Natural killer cell (primary cell): ENCODE results near the gene SSH2. TPM values are rescaled to one million over a fixed set of nuclear protein-coding genes. Genes with fewer than 3 reads are reported as not detected.

Experiments used
- ATAC-seq, 3 donors: fragments of 150-1000 bp in 2 of 3; fragments of 200-7000 bp in 1 of 3; cut with Tn5 transposase; 1 replicate in 1 of 3; 2 replicates in 2 of 3; pipeline ENCODE4 v1.10.0; 2021; ENCODE audit warnings: mild to moderate bottlenecking in 2 of 3, moderate library complexity in 2 of 3
- DNase-seq, 2 donors: peaks; one replicate each; pipeline versions ENCODE4 v3.0.0 to v3.0.0-alpha.2; 2013 to 2021; ENCODE audit warnings: mixed read lengths in 1 of 2
- H3K27ac ChIP-seq: one replicate; pipeline ENCODE4 v1.5.1; 2013; ENCODE audit warnings: mild to moderate bottlenecking, low read length
- H3K27me3 ChIP-seq: one replicate; pipeline ENCODE4 v1.6.1; 2013; ENCODE audit warnings: low read length; ENCODE audit not compliant: control insufficient read depth, insufficient read depth
- H3K36me3 ChIP-seq: one replicate; pipeline ENCODE4 v1.6.1; 2013; ENCODE audit warnings: low read length; ENCODE audit not compliant: control insufficient read depth, insufficient read depth
- H3K4me1 ChIP-seq: one replicate; pipeline ENCODE4 v1.6.1; 2013; ENCODE audit warnings: low read length; ENCODE audit not compliant: control insufficient read depth, insufficient read depth
- H3K4me3 ChIP-seq: one replicate; pipeline ENCODE4 v1.5.1; 2013; ENCODE audit warnings: low read length
- H3K9me3 ChIP-seq: one replicate; pipeline ENCODE4 v1.6.1; 2013; ENCODE audit warnings: low read length; ENCODE audit not compliant: control insufficient read depth, insufficient read depth
- H3K27ac Mint-ChIP-seq, 2 donors: one replicate each; pipeline ENCODE4 v1.8.0; 2022; ENCODE audit warnings: mild to moderate bottlenecking in 2 of 2, mixed read lengths in 2 of 2, moderate library complexity in 1 of 2
- H3K27me3 Mint-ChIP-seq, 2 donors: one replicate each; pipeline ENCODE4 v1.8.0; 2022; ENCODE audit warnings: low read depth in 2 of 2, mixed read lengths in 2 of 2
- H3K36me3 Mint-ChIP-seq: one replicate; pipeline ENCODE4 v1.8.0; 2022; ENCODE audit warnings: mixed read lengths
- H3K4me1 Mint-ChIP-seq, 2 donors: one replicate each; pipeline ENCODE4 v1.8.0; 2022; ENCODE audit warnings: mixed read lengths in 2 of 2
- H3K4me3 Mint-ChIP-seq: one replicate; pipeline ENCODE4 v1.8.0; 2022; ENCODE audit warnings: mild to moderate bottlenecking, moderate library complexity, mixed read lengths
- H3K9me3 Mint-ChIP-seq, 2 donors: one replicate each; pipeline ENCODE4 v1.8.0; 2022; ENCODE audit warnings: mixed read lengths in 2 of 2
- CTCF ChIP-seq: fragments of 200-600 bp; IDR thresholded peaks from one replicate; pipeline ENCODE4 v1.8.0; 2022; ENCODE audit warnings: antibody characterized with exemption
- WGBS: methylation state at CpG from one replicate; pipeline ENCODE4 v1.1.7; 2013; ENCODE audit warnings: missing lambda C conversion rate; ENCODE audit not compliant: insufficient coverage; 5-methylcytosine and 5-hydroxymethylcytosine counted together
- intact Hi-C: fragments of 100-400 bp; cut with micrococcal nuclease; formaldehyde crosslinking; loops from one replicate; pipeline ENCODE4 v1.14.2; 2022
- total RNA-seq, 4 donors: library from RNA; stranded (reverse); fragments of 120-200 nt in 1 of 4; gene quantifications; one replicate each; pipeline versions ENCODE4 v1.2.3 to v1.2.4, GENCODE V29; 2013 to 2022

SSH2 gene
- total RNA-seq, 3 donors from 2014 or later (not counting 1 experiment from before 2014, with no cell fraction given): 124 to 166 (median 144) TPM

GRCh38 chr17:29586676-29587469, 343.2 kb downstream of the SSH2 start:
- TF ChIP-seq CTCF: no peak
- Histone ChIP-seq H3K9me3 (no peaks in the 10 kb centered on the region), H3K4me3 (no peak overlapping the region), H3K36me3 (peaks cover 12% of the 10 kb centered on the region), H3K27ac (no peak overlapping the region), H3K4me1 (peaks cover 66% of the 10 kb centered on the region), H3K27me3 (no peaks in the 10 kb centered on the region)
- Mint-ChIP-seq H3K9me3 (no peaks in the 10 kb centered on the region), H3K27me3 (no peaks in the 10 kb centered on the region), H3K4me3 (no peak overlapping the region), H3K4me1 (peaks cover 15 to 61% of the 10 kb centered on the region in 2 donors), H3K36me3 (no peaks in the 10 kb centered on the region), H3K27ac (peak overlapping the region; percentile 26 to 79)
- ATAC-seq (no peak), DNase-seq (no peak)
- WGBS: 78% methylated on average over 8 of the region's 9 CpGs
- intact Hi-C loops: no loop called here

- Histone ChIP-seq H3K27me3 (no peaks in the 10 kb centered on the region), H3K4me3 (no peak overlapping the region), H3K4me1 (peaks cover 55% of the 10 kb centered on the region), H3K36me3 (peaks cover 21% of the 10 kb centered on the region), H3K9me3 (no peaks in the 10 kb centered on the region), H3K27ac (no peak overlapping the region)
- no peaks in the 10 kb centered on the region for H3K36me3 Mint-ChIP-seq
- DNase-seq (peak in 1 of 2 donors; percentile 62), ATAC-seq (no peak)
- no peak for TF ChIP-seq CTCF
- no peaks in the 10 kb centered on the region for H3K9me3 Mint-ChIP-seq
- 54% methylated on average over 8 of the region's 8 CpGs for WGBS
- intact Hi-C loops: no loop called here
- no peak overlapping the region for H3K4me3 Mint-ChIP-seq
- H3K27ac Mint-ChIP-seq: no peak overlapping the region
- H3K4me1 Mint-ChIP-seq: peaks cover 16 to 49% of the 10 kb centered on the region in 2 donors
- H3K27me3 Mint-ChIP-seq: no peaks in the 10 kb centered on the region
Measured at GRCh38 chr17:29585080-29585751, 344.8 kb downstream of the SSH2 start.

GRCh38 chr17:29584452-29585079, 345.5 kb downstream of the SSH2 start:
- H3K27ac ChIP-seq: no peak overlapping the region
- ATAC-seq: no peak
- no peaks in the 10 kb centered on the region for H3K27me3 ChIP-seq
- H3K27me3 Mint-ChIP-seq: no peaks in the 10 kb centered on the region
- WGBS: 75% methylated on average over 12 of the region's 12 CpGs
- DNase-seq: no peak
- H3K9me3 Mint-ChIP-seq: no peaks in the 10 kb centered on the region
- intact Hi-C loops: no loop called here
- TF ChIP-seq CTCF: no peak
- no peaks in the 10 kb centered on the region for H3K9me3 ChIP-seq
- peaks cover 20 to 47% of the 10 kb centered on the region in 2 donors for H3K4me1 Mint-ChIP-seq
- peaks cover 51% of the 10 kb centered on the region for H3K4me1 ChIP-seq
- H3K36me3 ChIP-seq: peaks cover 21% of the 10 kb centered on the region
- no peak overlapping the region for H3K4me3 ChIP-seq
- peak overlapping the region in 1 of 2 donors; percentile 62 for H3K27ac Mint-ChIP-seq
- no peak overlapping the region for H3K4me3 Mint-ChIP-seq
- no peaks in the 10 kb centered on the region for H3K36me3 Mint-ChIP-seq
